SU-DHL-6 (cell line): ENCODE measurements around the gene HHATL.

Experiments used
- CTCF ChIP-seq: fragments of 200-600 bp; sonication (generic); IDR thresholded peaks from one replicate; pipeline ENCODE4 v1.5.1; 2017; ENCODE audit warnings: antibody characterized with exemption, mild to moderate bottlenecking, low read length, moderate library complexity; ENCODE audit not compliant: insufficient read depth, poor library complexity, severe bottlenecking
- EZH2phosphoT487 ChIP-seq: fragments of 200-600 bp; sonication (generic), shearing (Covaris generic); conservative IDR thresholded peaks from 2 replicates; pipeline ENCODE4 v1.6.1; 2018; ENCODE audit warnings: mild to moderate bottlenecking, antibody characterized with exemption, low read length, moderate library complexity, mixed read lengths

- TF ChIP-seq CTCF, result no peak
- no peak for TF ChIP-seq EZH2phosphoT487
These were observed 1.1 kb downstream of the HHATL start for GRCh38 chr3:42701371-42702065.
